ENCODE measurements around the gene LYRM7.

GRCh38 chr5:131164191-131165118 is 6.3 kb upstream of the LYRM7 start:
- TF ChIP-seq, protein P1, sequence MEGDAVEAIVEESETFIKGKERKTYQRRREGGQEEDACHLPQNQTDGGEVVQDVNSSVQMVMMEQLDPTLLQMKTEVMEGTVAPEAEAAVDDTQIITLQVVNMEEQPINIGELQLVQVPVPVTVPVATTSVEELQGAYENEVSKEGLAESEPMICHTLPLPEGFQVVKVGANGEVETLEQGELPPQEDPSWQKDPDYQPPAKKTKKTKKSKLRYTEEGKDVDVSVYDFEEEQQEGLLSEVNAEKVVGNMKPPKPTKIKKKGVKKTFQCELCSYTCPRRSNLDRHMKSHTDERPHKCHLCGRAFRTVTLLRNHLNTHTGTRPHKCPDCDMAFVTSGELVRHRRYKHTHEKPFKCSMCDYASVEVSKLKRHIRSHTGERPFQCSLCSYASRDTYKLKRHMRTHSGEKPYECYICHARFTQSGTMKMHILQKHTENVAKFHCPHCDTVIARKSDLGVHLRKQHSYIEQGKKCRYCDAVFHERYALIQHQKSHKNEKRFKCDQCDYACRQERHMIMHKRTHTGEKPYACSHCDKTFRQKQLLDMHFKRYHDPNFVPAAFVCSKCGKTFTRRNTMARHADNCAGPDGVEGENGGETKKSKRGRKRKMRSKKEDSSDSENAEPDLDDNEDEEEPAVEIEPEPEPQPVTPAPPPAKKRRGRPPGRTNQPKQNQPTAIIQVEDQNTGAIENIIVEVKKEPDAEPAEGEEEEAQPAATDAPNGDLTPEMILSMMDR (IDR thresholded peaks at IDR 0.05; ENCODE audit: low read depth, low read length, poor library complexity, severe bottlenecking): peak; percentile 47
- TF ChIP-seq EZH2phosphoT487 (IDR thresholded peaks at IDR 0.05; ENCODE audit: borderline replicate concordance, low read length): no peak
